ENCODE data around the gene KYNU. TPM values are rescaled to one million over a fixed set of nuclear protein-coding genes. Genes with fewer than 3 reads are reported as not detected.
"Not testable (repeated sequence)": the region's sequence is repeated elsewhere in the genome, so short reads cannot be mapped to it uniquely, and the experiment has no call there.

Gene KYNU
- polyA plus RNA-seq, 12 donors, result 0.41 to 1.7 (median 0.77) TPM; not detected in 2

DNA sequence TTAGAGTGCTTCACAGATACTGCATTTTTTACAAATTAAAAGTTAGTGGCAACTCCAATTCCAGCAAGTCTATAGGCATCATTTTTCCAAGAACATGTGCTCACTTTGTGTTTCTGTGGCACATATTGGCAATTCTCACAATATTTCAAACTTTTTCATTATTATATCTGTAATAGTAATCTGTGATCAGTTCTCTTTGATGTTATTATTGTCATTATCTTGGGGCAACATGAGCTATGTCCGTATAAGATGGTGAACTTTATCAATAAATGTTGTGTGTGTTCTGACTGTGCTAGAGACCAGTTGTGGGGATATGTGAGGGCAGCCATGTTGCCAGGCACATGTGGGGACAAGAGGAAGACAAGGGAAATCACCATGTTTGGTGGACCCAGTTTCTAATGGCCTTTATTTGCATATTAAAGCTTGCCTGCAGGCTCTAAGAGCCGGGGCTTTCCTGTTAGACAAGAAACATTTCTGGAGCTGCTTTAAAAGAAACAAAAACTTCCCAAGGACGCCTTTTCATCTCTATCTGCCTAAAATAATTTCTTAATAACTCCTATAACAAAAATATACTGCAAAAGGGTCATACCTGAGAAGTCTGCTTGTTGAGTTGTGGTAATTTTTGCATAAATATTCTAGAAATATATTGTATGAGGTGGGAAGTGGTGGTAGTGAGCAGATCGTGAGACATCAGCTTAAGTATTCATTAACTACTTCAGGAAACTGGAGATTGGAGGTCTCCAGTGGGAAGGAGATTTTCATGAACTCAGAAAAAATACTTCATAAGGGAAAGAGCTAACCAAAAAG lies 37.2 kb downstream of the KYNU start:
- no peak for DNase-seq

GRCh38 chr2:142915502-142915901 lies 38.0 kb downstream of the KYNU start:
- no peak for DNase-seq

DNA sequence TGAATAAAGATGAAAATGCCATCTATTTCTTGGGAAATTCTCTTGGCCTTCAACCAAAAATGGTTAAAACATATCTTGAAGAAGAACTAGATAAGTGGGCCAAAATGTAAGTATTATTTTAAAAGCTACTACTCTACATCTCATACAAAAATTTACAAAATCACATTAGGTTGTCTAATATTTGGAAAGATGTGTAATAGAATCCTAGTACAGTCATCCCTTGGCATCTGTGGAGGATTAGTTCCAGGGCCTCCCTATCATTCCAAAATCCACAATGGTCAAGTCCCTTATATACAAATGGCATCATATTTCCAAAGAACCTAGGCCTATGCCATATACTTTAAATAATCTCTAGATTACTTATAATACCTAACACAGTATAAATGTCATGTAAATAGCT lies 41.2 kb downstream of the KYNU start:
- no peak for DNase-seq

GRCh38 chr2:142920571-142920970 lies 43.1 kb downstream of the KYNU start:
- DNase-seq, result no peak

GRCh38 chr2:142926445-142926844 lies 49.0 kb downstream of the KYNU start:
- DNase-seq, result no peak

- DNase-seq, result no peak
These were observed 53.5 kb downstream of the KYNU start for GRCh38 chr2:142930835-142931398.

DNA sequence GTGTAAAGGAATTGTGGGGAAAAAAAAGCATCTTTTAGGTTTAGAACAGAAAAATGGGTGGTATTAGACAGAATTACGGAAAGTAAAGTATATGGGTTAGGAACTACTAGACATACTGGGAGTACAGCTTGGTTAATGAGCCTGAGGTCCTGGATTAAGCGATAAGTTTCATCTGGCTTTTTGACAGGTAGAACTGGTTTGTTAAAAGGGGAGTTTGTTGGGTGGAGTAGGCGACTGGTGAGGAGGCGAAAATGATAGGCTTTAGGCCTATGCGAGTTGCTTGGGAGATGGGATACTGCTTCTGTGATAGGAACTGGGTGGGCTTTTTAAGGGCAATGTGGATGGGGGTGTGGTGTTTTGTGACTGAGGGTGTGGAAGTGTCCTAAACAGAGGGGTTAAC lies 56.5 kb downstream of the KYNU start:
- DNase-seq, result no peak

GRCh38 chr2:142935563-142936089 lies 58.2 kb downstream of the KYNU start:
- DNase-seq, result no peak

GRCh38 chr2:142936629-142937028 lies 59.2 kb downstream of the KYNU start:
- DNase-seq, result no peak

GRCh38 chr2:142937347-142937746 lies 59.9 kb downstream of the KYNU start:
- no peak for DNase-seq

DNA sequence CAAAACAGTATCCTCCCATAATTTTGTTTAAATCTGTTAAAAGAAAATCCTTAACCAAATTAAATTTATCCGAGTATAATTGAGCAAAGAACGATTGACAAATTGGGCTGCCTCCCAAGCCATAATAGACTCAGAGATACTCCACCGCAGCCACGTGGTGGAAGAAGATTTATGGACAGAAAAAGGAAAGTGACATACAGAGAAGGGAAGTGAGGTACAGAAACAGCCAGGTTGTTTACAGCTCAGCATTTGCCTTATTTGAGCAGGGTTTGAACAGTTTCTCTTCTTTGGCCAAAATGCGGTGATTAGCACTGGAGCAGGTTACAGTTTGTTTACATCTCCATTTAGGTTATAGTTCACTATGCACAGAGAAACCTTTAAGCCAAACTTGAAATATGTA lies 60.8 kb downstream of the KYNU start:
- DNase-seq, result no peak

GRCh38 chr2:142940606-142941223 lies 63.3 kb downstream of the KYNU start:
- DNase-seq, result no peak

- no peak for DNase-seq
These were observed 65.2 kb downstream of the KYNU start for GRCh38 chr2:142942690-142943089.

DNA sequence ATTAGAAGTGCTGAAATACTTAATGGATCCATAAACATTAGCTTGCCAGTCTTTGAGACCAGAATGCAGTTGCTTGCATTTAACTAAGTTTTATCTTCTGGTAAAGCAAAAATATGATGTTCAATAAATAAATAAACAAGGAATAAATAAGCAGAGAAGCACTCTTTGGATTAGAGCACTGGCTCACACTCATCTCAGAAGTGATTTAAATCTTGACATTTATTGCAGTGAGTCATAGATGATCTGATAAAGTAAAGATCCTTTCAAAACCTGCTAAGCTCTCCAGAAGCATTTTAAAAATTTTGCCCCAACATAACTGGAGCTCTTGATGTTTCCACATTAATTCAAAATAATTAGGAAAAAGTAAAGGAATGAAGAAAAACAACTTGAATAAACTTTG lies 66.8 kb downstream of the KYNU start:
- DNase-seq, result no peak

DNA sequence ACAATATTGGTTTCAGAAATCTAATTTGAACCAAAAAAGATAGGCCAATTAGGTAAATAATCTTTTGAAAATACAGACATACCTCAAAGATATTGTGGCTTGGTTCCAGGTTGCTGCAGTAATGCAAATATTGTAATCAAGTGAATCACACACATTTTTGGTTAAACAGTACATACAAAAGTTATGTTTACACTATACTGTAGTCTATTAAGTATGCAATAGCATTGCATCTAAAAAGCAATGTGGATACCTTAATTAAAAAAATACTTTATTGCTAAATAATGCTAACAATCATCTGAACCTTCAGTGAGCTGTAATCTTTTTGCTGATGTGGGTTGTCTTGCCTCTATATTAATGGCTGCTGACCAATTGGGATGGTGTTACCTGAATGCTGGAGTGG lies 67.3 kb downstream of the KYNU start:
- no peak for DNase-seq

- no peak for DNase-seq
These were observed 69.5 kb downstream of the KYNU start for GRCh38 chr2:142946941-142947340.

DNA sequence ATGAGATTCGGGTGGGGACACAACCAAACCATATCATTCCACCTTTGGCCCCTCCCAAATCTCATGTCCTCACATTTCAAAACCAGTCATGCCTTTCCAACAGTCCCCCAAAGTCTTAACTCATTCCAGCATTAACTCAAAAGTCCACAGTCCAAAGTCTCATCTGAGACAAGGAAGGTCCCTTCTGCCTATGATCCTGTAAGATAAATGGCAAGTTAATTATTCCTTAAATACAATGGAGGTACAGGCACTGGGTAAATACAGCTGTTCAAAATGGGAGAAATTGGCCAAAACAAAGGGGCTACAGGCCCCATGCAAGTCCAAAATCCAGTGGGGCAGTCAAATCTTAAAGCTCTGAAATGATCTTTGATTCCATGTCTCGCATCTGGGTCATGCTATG lies 71.3 kb downstream of the KYNU start:
- not testable (repeated sequence) for DNase-seq

DNA sequence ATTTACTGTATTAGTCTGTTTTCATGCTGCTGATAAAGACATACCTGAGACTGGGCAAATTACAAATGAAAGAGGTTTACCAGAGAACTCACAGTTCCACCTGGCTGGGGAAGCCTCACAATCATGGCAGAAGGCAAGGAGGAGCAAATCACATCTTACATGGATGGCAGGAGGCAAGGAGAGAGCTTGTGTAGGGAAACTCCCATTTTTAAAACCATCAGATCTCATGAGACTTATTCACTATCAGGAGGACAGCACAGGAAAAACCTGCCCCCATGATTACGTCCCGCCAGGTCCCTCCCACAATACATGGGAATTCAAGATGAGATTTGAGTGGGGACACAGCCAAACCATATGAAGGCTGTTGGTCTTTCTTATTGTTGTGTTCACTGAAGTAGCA lies 72.9 kb downstream of the KYNU start:
- DNase-seq, result not testable (repeated sequence)

DNA sequence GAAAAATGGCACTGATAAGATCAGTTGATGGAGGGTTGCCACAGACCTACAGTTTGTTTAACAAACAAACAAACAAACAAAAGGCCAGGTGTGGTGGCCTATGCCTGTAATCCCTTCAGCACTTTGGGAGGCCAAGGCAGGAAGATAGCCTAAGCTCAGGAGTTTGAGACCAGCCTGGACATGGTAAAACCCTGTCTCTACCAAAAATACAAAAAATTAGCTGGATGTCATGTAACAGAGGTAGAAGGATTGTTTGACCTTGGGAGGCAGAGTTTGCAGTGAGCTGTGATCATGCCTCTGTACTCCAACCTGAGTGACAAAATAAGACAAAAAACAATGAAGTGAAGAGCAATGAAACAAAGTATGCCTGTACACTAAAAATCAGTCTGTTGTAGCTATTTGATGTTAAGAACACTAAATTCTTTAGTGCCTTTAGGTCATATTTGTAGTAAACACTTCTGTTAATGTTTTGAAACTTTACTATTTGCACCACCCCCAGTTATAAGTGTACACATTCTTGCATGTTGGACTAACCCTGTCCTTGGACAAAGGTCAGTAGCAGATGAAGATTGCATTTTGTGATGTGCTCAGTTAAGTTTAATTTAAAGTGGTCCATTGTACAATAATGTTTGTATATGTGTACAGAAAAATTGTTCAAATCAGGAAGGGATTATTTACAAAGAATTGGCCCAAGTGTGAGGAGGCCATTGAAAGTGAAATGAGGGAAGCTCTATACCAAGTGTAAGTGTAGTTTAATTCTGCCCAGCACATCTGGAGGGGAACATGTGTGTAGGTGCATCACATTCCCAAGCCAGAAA lies 73.9 kb downstream of the KYNU start:
- no peak for DNase-seq

DNA sequence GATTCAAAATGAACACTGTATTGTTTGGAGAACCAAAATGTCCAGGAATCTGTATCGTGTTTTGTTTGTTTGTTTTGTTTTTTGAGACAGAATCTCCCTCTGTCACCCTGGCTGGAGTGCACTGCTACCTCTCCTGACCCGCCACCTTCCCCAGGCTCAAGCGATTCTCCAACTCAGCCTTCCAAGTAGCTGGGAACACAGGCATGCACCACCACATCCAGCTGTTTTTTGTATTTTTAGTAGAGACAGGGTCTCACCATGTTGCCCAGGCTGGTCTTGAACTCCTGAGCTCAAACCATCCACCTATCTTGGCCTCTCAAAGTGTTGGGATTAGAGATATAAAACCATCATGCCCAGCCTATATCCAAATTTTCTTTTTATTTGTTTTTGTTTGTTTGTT lies 74.6 kb downstream of the KYNU start:
- DNase-seq, result no peak

DNA sequence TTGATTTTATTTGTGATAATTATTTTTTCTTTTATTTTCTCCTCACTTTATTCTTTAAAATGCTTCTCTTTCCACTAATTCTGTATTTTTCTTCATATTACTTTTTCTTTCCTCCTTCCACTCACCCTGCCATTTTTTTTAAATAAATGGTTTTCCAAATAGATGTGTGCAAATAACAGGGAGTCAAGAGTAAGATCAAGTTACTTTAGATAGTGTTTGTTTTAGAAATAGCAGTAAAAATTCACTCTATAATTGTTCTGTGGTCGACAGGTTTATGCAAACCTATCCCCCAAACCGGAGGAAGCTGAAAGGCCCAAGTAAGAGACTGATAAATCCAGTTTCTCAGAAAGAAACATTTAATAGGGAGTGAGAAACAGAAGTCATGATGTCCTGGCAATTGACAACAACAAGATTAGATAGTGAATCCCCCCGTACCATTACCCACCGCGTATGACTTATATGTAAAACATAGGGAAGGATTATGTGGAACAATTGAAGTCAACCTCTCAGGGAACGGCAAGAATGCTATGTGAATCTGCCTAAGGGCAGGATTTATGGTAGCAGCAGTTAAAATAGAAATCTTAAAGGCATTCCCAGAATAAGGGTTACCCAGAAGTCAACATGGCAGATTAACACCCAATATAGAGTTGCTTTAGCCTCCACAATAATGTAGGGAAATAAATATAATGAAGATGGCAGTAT lies 75.5 kb downstream of the KYNU start:
- no peak for DNase-seq

- no peak for DNase-seq
These were observed 77.0 kb downstream of the KYNU start for GRCh38 chr2:142954493-142954892.
